Activated CD8-positive, alpha-beta T cell treated with anti-CD3 and anti-CD28 coated beads for 36 hours (primary cell): ENCODE measurements around the gene SBF1. TPM values are rescaled to one million over a fixed set of nuclear protein-coding genes. Genes with fewer than 3 reads are reported as not detected.

ENCODE experiments used
- ATAC-seq: fragments of 200-7000 bp; cut with Tn5 transposase; one replicate; pipeline ENCODE4 v1.10.0; 2021; ENCODE audit warnings: mild to moderate bottlenecking, moderate library complexity
- CTCF ChIA-PET: fragments of 350-600 bp; sonication (Branson Sonifier 250); formaldehyde crosslinking; loops from one replicate; lab custom pipeline; 2021; ENCODE audit warnings: antibody characterized with exemption; lab: Charles Lee
- POLR2A ChIA-PET: fragments of 350-600 bp; sonication (Branson Sonifier 250); formaldehyde crosslinking; loops from one replicate; lab custom pipeline; 2021; ENCODE audit warnings: antibody characterized with exemption; lab: Charles Lee
- DNase-seq: peaks from one replicate; pipeline ENCODE4 v3.0.0-alpha.2; 2020
- H3K27ac Mint-ChIP-seq: one replicate; pipeline ENCODE4 v1.8.0; 2021; ENCODE audit warnings: mild to moderate bottlenecking, mixed read lengths
- H3K27me3 Mint-ChIP-seq: one replicate; pipeline ENCODE4 v1.8.0; 2021; ENCODE audit warnings: mixed read lengths
- H3K36me3 Mint-ChIP-seq: one replicate; pipeline ENCODE4 v1.8.0; 2021; ENCODE audit warnings: low read depth, mixed read lengths
- H3K4me1 Mint-ChIP-seq: one replicate; pipeline ENCODE4 v1.8.0; 2021; ENCODE audit warnings: low read depth, mixed read lengths
- H3K4me3 Mint-ChIP-seq: one replicate; pipeline ENCODE4 v1.8.0; 2021; ENCODE audit warnings: mild to moderate bottlenecking, moderate library complexity, mixed read lengths
- H3K9me3 Mint-ChIP-seq: one replicate; pipeline ENCODE4 v1.8.0; 2021; ENCODE audit warnings: mixed read lengths
- CTCF ChIP-seq: fragments of 200-600 bp; IDR thresholded peaks from one replicate; pipeline ENCODE4 v1.8.0; 2022; ENCODE audit warnings: antibody characterized with exemption, mild to moderate bottlenecking
- intact Hi-C: fragments of 100-400 bp; cut with micrococcal nuclease; formaldehyde crosslinking; loops from one replicate; pipeline ENCODE4 v1.10.0; 2022
- total RNA-seq, 2 experiments: library from RNA; stranded (reverse); gene quantifications; one replicate each; pipeline ENCODE4 v1.2.3, GENCODE V29; 2021

Gene SBF1
- total RNA-seq, 2 experiments from 2014 or later, result 120 TPM

- no peak for TF ChIP-seq CTCF
- ChIA-PET CTCF (no interaction called here), POLR2A (interaction anchor here (0.9 kb wide), 1 partner anchor 120 kb away, joined by 3 read pairs; no protein-coding TSS in a partner anchor)
- H3K27ac Mint-ChIP-seq, result no peak overlapping the region
- no peaks in the 10 kb centered on the region for H3K27me3 Mint-ChIP-seq
- H3K4me1 Mint-ChIP-seq, result no peaks in the 10 kb centered on the region
- ATAC-seq, result no peak
- peaks cover 20% of the 10 kb centered on the region for H3K36me3 Mint-ChIP-seq
- no peaks in the 10 kb centered on the region for H3K9me3 Mint-ChIP-seq
- DNase-seq, result no peak
- intact Hi-C loops, result no loop called here
- H3K4me3 Mint-ChIP-seq, result no peak overlapping the region
Measured at GRCh38 chr22:50420015-50420414, 54.8 kb downstream of the SBF1 start.

- no peak overlapping the region for H3K27ac Mint-ChIP-seq
Measured at GRCh38 chr22:50419116-50419515, 55.7 kb downstream of the SBF1 start.

GRCh38 chr22:50418624-50419023, 56.2 kb downstream of the SBF1 start:
- no peaks in the 10 kb centered on the region for H3K4me1 Mint-ChIP-seq
- H3K4me3 Mint-ChIP-seq, result no peak overlapping the region
- no peak overlapping the region for H3K27ac Mint-ChIP-seq
- H3K36me3 Mint-ChIP-seq, result peaks cover 17% of the 10 kb centered on the region
- ATAC-seq, result no peak
- ChIA-PET POLR2A (no interaction called here), CTCF (no interaction called here)
- H3K27me3 Mint-ChIP-seq, result no peaks in the 10 kb centered on the region
- DNase-seq, result no peak
- intact Hi-C loops, result no loop called here
- H3K9me3 Mint-ChIP-seq, result no peaks in the 10 kb centered on the region
- no peak for TF ChIP-seq CTCF

More at GRCh38 chr22:50419116-50419515, 55.7 kb downstream of the SBF1 start:
- Mint-ChIP-seq H3K4me3 (no peak overlapping the region), H3K4me1 (no peaks in the 10 kb centered on the region), H3K9me3 (no peaks in the 10 kb centered on the region), H3K27me3 (no peaks in the 10 kb centered on the region), H3K36me3 (peaks cover 15% of the 10 kb centered on the region)
- intact Hi-C loops, result no loop called here
- ATAC-seq (no peak), DNase-seq (no peak)
- TF ChIP-seq CTCF, result no peak
- ChIA-PET POLR2A (no interaction called here), CTCF (no interaction called here)

- H3K36me3 Mint-ChIP-seq, result peaks cover 17% of the 10 kb centered on the region
- ATAC-seq (no peak), DNase-seq (no peak)
- ChIA-PET POLR2A (no interaction called here), CTCF (interaction anchor here (0.7 to 1.1 kb wide), 2 partner anchors 58 to 81 kb away, joined by 3 read pairs; no protein-coding TSS in a partner anchor)
- H3K9me3 Mint-ChIP-seq, result no peaks in the 10 kb centered on the region
- no peak for TF ChIP-seq CTCF
- H3K27me3 Mint-ChIP-seq, result no peaks in the 10 kb centered on the region
- no peak overlapping the region for H3K4me3 Mint-ChIP-seq
- H3K4me1 Mint-ChIP-seq, result no peaks in the 10 kb centered on the region
- intact Hi-C loops, result no loop called here
- H3K27ac Mint-ChIP-seq, result no peak overlapping the region
Measured at GRCh38 chr22:50417411-50418210, 57.2 kb downstream of the SBF1 start.

- no peaks in the 10 kb centered on the region for H3K4me1 Mint-ChIP-seq
- intact Hi-C loops, result no loop called here
- DNase-seq, result no peak
- no peak overlapping the region for H3K27ac Mint-ChIP-seq
- H3K27me3 Mint-ChIP-seq, result no peaks in the 10 kb centered on the region
- H3K9me3 Mint-ChIP-seq, result no peaks in the 10 kb centered on the region
- no peak overlapping the region for H3K4me3 Mint-ChIP-seq
- no peak for TF ChIP-seq CTCF
- no peak for ATAC-seq
- peaks cover 13% of the 10 kb centered on the region for H3K36me3 Mint-ChIP-seq
- ChIA-PET CTCF (no interaction called here), POLR2A (no interaction called here)
Measured at GRCh38 chr22:50416996-50417395, 57.8 kb downstream of the SBF1 start.
